Neural progenitor cell (in vitro differentiated cells): ENCODE results near the gene RUNX1.

Source experiments
- EZH2 ChIP-seq: fragments of 200-600 bp; sonication (generic); IDR thresholded peaks from 2 replicates; pipeline ENCODE4 v1.6.1; 2017; ENCODE audit warnings: antibody characterized with exemption, mild to moderate bottlenecking, moderate library complexity
- TF ChIP-seq, protein P1 (sequence below): fragments of 200-600 bp; sonication (generic); IDR thresholded peaks from 2 replicates; pipeline ENCODE4 v1.5.1; 2017; ENCODE audit warnings: antibody characterized with exemption, mild to moderate bottlenecking

DNA sequence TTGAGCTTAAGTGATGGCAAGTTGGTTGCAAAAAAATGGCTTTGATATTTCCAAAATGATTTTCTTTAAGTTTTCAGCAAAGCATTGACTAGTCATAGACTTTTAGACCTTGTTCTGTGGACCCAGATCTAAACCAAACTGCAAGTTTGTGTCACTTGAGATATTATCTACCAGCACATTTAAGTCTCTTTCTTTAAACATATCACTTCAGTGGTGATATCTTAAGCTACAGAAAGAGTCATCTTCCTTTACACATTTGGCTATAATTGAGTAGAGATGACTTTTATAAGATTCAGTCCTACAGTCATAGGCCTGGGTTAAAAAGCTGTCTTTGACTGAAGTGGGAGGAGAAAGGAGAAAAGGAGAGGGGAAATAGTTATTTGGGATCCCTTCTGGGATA is 95.2 kb downstream of the RUNX1 start:
- TF ChIP-seq, protein P1, sequence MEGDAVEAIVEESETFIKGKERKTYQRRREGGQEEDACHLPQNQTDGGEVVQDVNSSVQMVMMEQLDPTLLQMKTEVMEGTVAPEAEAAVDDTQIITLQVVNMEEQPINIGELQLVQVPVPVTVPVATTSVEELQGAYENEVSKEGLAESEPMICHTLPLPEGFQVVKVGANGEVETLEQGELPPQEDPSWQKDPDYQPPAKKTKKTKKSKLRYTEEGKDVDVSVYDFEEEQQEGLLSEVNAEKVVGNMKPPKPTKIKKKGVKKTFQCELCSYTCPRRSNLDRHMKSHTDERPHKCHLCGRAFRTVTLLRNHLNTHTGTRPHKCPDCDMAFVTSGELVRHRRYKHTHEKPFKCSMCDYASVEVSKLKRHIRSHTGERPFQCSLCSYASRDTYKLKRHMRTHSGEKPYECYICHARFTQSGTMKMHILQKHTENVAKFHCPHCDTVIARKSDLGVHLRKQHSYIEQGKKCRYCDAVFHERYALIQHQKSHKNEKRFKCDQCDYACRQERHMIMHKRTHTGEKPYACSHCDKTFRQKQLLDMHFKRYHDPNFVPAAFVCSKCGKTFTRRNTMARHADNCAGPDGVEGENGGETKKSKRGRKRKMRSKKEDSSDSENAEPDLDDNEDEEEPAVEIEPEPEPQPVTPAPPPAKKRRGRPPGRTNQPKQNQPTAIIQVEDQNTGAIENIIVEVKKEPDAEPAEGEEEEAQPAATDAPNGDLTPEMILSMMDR, result no peak
- no peak for TF ChIP-seq EZH2
